ENCODE results near the gene TCEANC.

GRCh38 chrX:13662355-13662791, 9.4 kb downstream of the TCEANC start:
- TF ChIP-seq CTCF (IDR thresholded peaks at IDR 0.05) (no peak), POLR2A (IDR thresholded peaks at IDR 0.05) (no peak)
